Neuron (in vitro differentiated cells): Measurements from ENCODE around the gene CHFR.

Experiments
- H2AFZ ChIP-seq: one replicate; pipeline ENCODE4 v1.6.1; 2013; ENCODE audit warnings: low read depth, mild to moderate bottlenecking, inconsistent platforms, low read length, moderate library complexity
- H3K27me3 ChIP-seq: one replicate; pipeline ENCODE4 v1.6.1; 2013; ENCODE audit warnings: low read length; ENCODE audit not compliant: insufficient read depth
- H3K36me3 ChIP-seq: one replicate; pipeline ENCODE4 v1.6.1; 2013; ENCODE audit warnings: low read length; ENCODE audit not compliant: insufficient read depth
- H3K4me1 ChIP-seq: one replicate; pipeline ENCODE4 v1.6.1; 2013; ENCODE audit warnings: low read length; ENCODE audit not compliant: insufficient read depth
- H3K4me3 ChIP-seq: 2 replicates; pipeline ENCODE4 v1.5.1; 2013; ENCODE audit warnings: mild to moderate bottlenecking, low read length, moderate library complexity
- H3K9me3 ChIP-seq: one replicate; pipeline ENCODE4 v1.6.1; 2013; ENCODE audit warnings: low read length

Gene CHFR

DNA sequence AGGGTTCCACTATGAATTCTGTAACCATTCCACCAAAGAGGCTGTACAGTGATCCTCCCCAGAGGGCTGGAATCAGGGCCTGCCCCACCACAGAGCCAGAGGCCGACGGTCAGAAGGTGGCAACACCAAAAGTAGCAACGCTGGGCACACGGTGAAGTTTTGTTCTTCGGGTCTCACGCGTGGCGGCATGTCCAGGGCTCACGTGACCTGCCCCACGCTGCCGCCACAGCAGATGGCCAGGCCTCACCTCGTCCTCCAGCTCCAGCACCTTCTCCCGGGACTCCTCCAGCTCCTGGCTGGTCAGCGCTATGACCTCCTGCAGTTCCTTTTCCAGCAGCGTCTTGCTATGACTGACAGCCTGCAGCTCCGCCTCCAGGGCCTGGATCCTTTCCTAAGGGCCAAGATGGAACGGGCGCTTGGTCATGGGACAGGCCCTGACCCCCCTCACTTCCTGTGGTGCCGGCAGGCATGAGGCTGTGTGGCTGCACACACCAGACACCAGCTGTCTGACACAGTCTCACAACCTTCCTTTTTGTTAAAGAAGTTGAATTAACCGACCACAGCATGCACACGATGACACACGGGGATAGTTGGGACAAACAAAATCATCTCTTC is 103.4 kb downstream of the CHFR start:
- no peaks in the 10 kb centered on the region for H3K4me1 ChIP-seq

More for the DNA sequence above, 103.4 kb downstream of the CHFR start:
- H3K4me3 ChIP-seq: no peak overlapping the region
- H3K36me3 ChIP-seq: peaks cover 76% of the 10 kb centered on the region
- H2AFZ ChIP-seq: no peak overlapping the region
- H3K27me3 ChIP-seq: no peaks in the 10 kb centered on the region
- H3K9me3 ChIP-seq: no peaks in the 10 kb centered on the region
